Heart right ventricle (tissue), 16 donors: ENCODE data around the gene PDIK1L. TPM values are rescaled to one million over a fixed set of nuclear protein-coding genes. Genes with fewer than 3 reads are reported as not detected.
A peak's percentile ranks its signal among the peaks of the same experiment; 100 is the strongest.

Source experiments
- ATAC-seq, 8 donors: fragments of 200-7000 bp; cut with Tn5 transposase; one replicate each; pipeline ENCODE4 v1.9.1; 2020; ENCODE audit warnings: mild to moderate bottlenecking in 8 of 8, moderate library complexity in 8 of 8, moderate number of reproducible peaks in 1 of 8
- DNase-seq, 2 donors: peaks; one replicate each; pipeline ENCODE4 v3.0.0-alpha.2; 2020
- H3K27ac ChIP-seq, 10 donors: fragments of 200-600 bp; sonication (generic) in 2 of 10; one replicate each; pipeline versions ENCODE4 v1.5.0 to v1.8.0; 2020 to 2022; ENCODE audit warnings: mild to moderate bottlenecking in 3 of 10
- H3K27me3 ChIP-seq, 7 donors: fragments of 200-600 bp; one replicate each; pipeline ENCODE4 v1.8.0; 2021 to 2022; ENCODE audit warnings: mild to moderate bottlenecking in 2 of 7
- H3K36me3 ChIP-seq, 9 donors: fragments of 200-600 bp; sonication (generic) in 1 of 9; one replicate each; pipeline versions ENCODE4 v1.5.0 to v1.8.0; 2020 to 2022; ENCODE audit warnings: mild to moderate bottlenecking in 2 of 9
- H3K4me1 ChIP-seq, 9 donors: fragments of 200-600 bp; sonication (generic) in 1 of 9; one replicate each; pipeline versions ENCODE4 v1.5.0 to v1.8.0; 2020 to 2022; ENCODE audit warnings: mild to moderate bottlenecking in 4 of 9
- H3K4me3 ChIP-seq, 10 donors: fragments of 200-600 bp; sonication (generic) in 2 of 10; one replicate each; pipeline versions ENCODE4 v1.5.0 to v1.8.0; 2020 to 2022; ENCODE audit warnings: mild to moderate bottlenecking in 7 of 10, moderate library complexity in 2 of 10
- H3K9me3 ChIP-seq, 11 donors: fragments of 200-600 bp in 10 of 11; sonication (generic) in 2 of 11; one replicate each; pipeline versions ENCODE4 v1.5.0 to v1.8.0; 2013 to 2022; ENCODE audit warnings: mild to moderate bottlenecking in 2 of 11, control low read depth in 1 of 11, moderate library complexity in 1 of 11
- CTCF ChIP-seq, 9 donors: fragments of 200-600 bp; sonication (generic) in 2 of 9; IDR thresholded peaks; one replicate each; pipeline versions ENCODE4 v1.5.0 to v1.8.0; 2021 to 2022; ENCODE audit warnings: antibody characterized with exemption in 9 of 9, mild to moderate bottlenecking in 5 of 9, moderate library complexity in 1 of 9
- WGBS, 2 donors: extraction: QIAGEN DNeasy Blood & Tissue Kit; methylation state at CpG; one replicate each; pipeline ENCODE4 v1.1.7; 2013; ENCODE audit warnings: inconsistent platforms in 1 of 2; 5-methylcytosine and 5-hydroxymethylcytosine counted together
- intact Hi-C, 10 donors: fragments of 100-400 bp; cut with DNase I; formaldehyde crosslinking; loops; one replicate each; pipeline versions ENCODE4 v1.11.1 to v1.14.2; 2022
- long read RNA-seq, 3 donors: library from polyadenylated mRNA; unstranded; transcript quantifications; one replicate each; pipeline ENCODE4 v2.0.0, GENCODE V29; 2020 to 2021
- polyA plus RNA-seq, 2 donors: library from polyadenylated mRNA; stranded (reverse); fragments of 200-250 nt; gene quantifications; one replicate each; pipeline ENCODE4 v1.2.3, GENCODE V29; 2013
- total RNA-seq, 10 donors: library from RNA; stranded (reverse); fragmentation: NEBNext Ultra II Directional in 3 of 10; extraction: Animal tissue kit (Norgen Biotek cat#: 25700) in 3 of 10; gene quantifications; one replicate each; pipeline versions ENCODE4 v1.2.1 to v1.2.4, GENCODE V29; 2021 to 2023
- donor health status: Arrhythmogenic right ventricular cardiomyopathy.
- donor health status: ischemic (EF 13 %, LVEDD 7.1; RV severe dilation, severe dysfunction).
- donor health status: healthy with polysubstance abuse.
- donor health status: DM: no; HTN: yes; CAD: no.
- donor health status: DM: no; HTN: no; CAD: no.
- donor health status: ischemic (EF 25% LVEDD 6.9; RV normal size, moderate dysfunction).
- donor health status: ischemic (EF 25% LVEDD 5.7; RV mildly dilated, moderate dysfunction).
- donor health status: healthy.
- donor health status: DM: yes; HTN: yes; CAD: no.
- donor health status: Ischemic cardiomyopathy.
- donor health status: ischemic (EF 35%, LVEDD 5.7; RV mildly dilated, moderate dysfunction).
- donor health status: nonischemic (EF 11% LVEDD 7.7; RV severe dilation, severe dysfunction).
- donor health status: DM: yes; HTN: yes; CAD: no.
- donor health status: PGD.
- donor health status: ischemic (EF 29% LVEDD 5.4; RV normal size, mild dysfunction).
- donor health status: nonischemic (EF 23%, LVEDD 6.1; RV moderate dilation, normal function).

Gene PDIK1L
- 1 to 10 TPM; 3.8 to 8.3 (median 5.7) TPM for total RNA-seq
- polyA plus RNA-seq: 1 to 10 TPM; 1.6 to 2.3 TPM
- long read RNA-seq, donor 1, full-length matches to known transcripts: 8 of 8 reads
- long read RNA-seq, donor 1, partial matches to known transcripts: 0 of 8 reads
- long read RNA-seq, donor 1, other reads (novel, unspliced or antisense): 0 of 8 reads
- long read RNA-seq, donor 2, full-length matches to known transcripts: 12 of 14 reads
- long read RNA-seq, donor 2, partial matches to known transcripts: 0 of 14 reads
- long read RNA-seq, donor 2, other reads (novel, unspliced or antisense): 2 of 14 reads
- long read RNA-seq, donor 3, full-length matches to known transcripts: 15 of 20 reads
- long read RNA-seq, donor 3, partial matches to known transcripts: 1 of 20 reads
- long read RNA-seq, donor 3, other reads (novel, unspliced or antisense): 4 of 20 reads

DNA sequence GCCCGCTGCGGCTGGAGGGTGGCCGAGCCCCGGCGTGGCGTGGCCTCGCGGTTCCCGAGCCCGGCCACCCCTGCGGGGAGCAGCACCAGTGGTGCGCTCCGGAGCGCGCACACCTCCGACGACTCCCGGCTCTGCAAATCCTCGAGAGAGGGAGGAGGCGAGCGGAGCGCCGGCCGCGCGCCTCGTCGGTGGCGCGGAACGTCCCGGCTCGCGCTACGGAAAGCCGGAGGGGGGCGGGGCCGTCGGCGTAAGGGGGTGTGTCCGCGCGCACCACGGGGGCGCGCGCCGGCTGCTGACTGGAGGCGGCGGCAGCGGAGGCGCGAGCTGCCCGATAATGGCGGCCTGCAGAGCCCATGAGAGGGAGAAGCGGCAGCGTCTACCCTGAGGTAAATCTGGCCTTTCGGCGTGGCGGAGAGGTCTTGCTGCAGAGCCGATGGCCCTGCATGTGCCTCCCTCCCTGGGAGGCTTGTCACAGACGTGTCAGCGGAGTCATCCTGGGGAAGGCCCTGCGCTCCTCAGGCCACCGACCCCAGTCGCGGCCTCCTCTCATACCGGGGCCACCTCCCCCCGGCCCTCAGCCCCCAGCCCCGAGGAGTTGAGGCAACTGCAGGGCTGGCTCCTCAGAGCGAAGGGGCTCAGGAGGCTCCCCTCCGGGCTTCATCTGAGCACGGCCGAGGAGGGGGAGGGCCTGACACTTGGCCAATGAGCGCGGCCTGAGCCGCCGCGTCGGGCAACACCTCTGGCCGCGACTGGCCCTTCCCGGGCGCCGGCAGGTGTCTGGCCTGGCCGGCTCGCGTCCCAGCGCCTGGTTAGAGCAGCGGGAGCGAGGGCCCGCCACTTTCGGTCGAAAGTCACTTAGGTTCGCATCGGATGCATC lies at the start of gene PDIK1L:
TSS of gene PDIK1L (plus strand) at position 295 of the 877 bp plus-strand sequence. CDS start 2,485 bp downstream, outside the sequence.
- 0 to 1% methylated on average over 65 to 96 of the region's 96 CpGs for WGBS, 2 donors
- peak within 1 kb of the TSS; percentile 79 to 100 (median 97) for H3K4me3 ChIP-seq
- peaks cover 6 to 44% (median 34%) of the 10 kb centered on the region in 9 donors for H3K4me1 ChIP-seq
- intact Hi-C loops: loop anchor here in 6 of 10 donors (1.0 to 10.0 kb wide), 7 partner anchors 36 to 123 kb away; partner anchors contain the start of genes C1orf232 (in 1 of the 6), CEP85 (in 1 of the 6), FAM110D (in 1 of the 6) and ZNF593 (in 1 of the 6)
- ATAC-seq (peak; percentile 92 to 96 (median 95)), DNase-seq (peak; percentile 92 to 95)
- H3K9me3 ChIP-seq: no peaks in the 10 kb centered on the region
- peaks cover 0 to 28% (median 7%) of the 10 kb centered on the region in 9 donors for H3K36me3 ChIP-seq
- H3K27ac ChIP-seq: peak within 1 kb of the TSS; percentile 80 to 100 (median 97)
- no peaks in the 10 kb centered on the region for H3K27me3 ChIP-seq
- peak in 1 of 9 donors; percentile 8 for TF ChIP-seq CTCF (IDR thresholded peaks at IDR 0.05)

DNA sequence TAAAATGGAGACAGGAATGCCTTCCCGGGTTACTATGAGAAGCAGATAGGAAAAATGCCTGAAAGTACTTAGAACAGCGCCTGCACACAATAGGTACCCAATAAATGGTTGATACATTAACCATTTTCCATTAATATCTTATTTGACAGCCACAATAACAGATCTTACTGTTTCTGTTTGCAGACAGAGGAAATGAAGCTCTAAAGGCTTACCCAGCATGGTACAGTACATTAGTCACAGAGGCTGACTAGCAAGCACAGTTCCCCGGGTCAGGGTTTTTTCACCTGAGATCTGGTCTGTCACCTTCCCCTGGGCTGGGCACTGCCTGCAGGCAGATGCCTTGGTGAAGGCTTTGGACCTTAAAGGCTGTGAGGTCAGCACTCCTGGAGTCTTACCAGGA lies 47.1 kb upstream of the PDIK1L start:
- Histone ChIP-seq H3K36me3 (peaks cover 0 to 63% (median 0%) of the 10 kb centered on the region in 9 donors), H3K4me3 (peak overlapping the region; percentile 29 to 69 (median 60)), H3K27me3 (peaks cover 0 to 20% (median 6%) of the 10 kb centered on the region in 7 donors), H3K4me1 (peaks cover 0 to 31% (median 12%) of the 10 kb centered on the region in 9 donors), H3K27ac (peak overlapping the region in 6 of 10 donors; percentile 1 to 99 (median 92)), H3K9me3 (no peaks in the 10 kb centered on the region)
- no peak for TF ChIP-seq CTCF (IDR thresholded peaks at IDR 0.05)
- 46 to 52% methylated on average over 3 of the region's 3 CpGs for WGBS, 2 donors
- intact Hi-C loops: no loop called here
- ATAC-seq (no peak), DNase-seq (no peak)

GRCh38 chr1:26066160-26066559 lies 45.5 kb upstream of the PDIK1L start:
- ATAC-seq (peak in 2 of 8 donors; percentile 11 to 23), DNase-seq (no peak)
- intact Hi-C loops: loop anchor here in 4 of 10 donors (1.0 to 2.0 kb wide), 3 partner anchors 17 to 29 kb away; no protein-coding TSS in a partner anchor
- TF ChIP-seq CTCF (IDR thresholded peaks at IDR 0.05): no peak
- H3K36me3 ChIP-seq: peaks cover 0 to 47% (median 0%) of the 10 kb centered on the region in 9 donors
- H3K27me3 ChIP-seq: peaks cover 0 to 20% (median 6%) of the 10 kb centered on the region in 7 donors
- no peaks in the 10 kb centered on the region for H3K9me3 ChIP-seq
- peaks cover 0 to 17% (median 6%) of the 10 kb centered on the region in 9 donors for H3K4me1 ChIP-seq
- peak overlapping the region; percentile 48 to 69 (median 60) for H3K4me3 ChIP-seq
- peak overlapping the region; percentile 54 to 99 (median 86) for H3K27ac ChIP-seq
- WGBS, 2 donors: 39 to 46% methylated on average over 15 of the region's 15 CpGs
